PFSK-1 (cell line): ENCODE measurements around the gene RNF224.

ENCODE experiments used
- POLR2AphosphoS5 ChIP-seq: IDR thresholded peaks from 2 replicates; pipeline ENCODE4 v1.6.1; 2012; ENCODE audit warnings: low read depth, mild to moderate bottlenecking, control low read depth, low read length, moderate library complexity
- SIN3A ChIP-seq: IDR thresholded peaks from 2 replicates; pipeline ENCODE4 v1.6.1; 2012; ENCODE audit warnings: mild to moderate bottlenecking, low read length, moderate library complexity, borderline replicate concordance; ENCODE audit not compliant: insufficient read depth
- TAF1 ChIP-seq: IDR thresholded peaks from 2 replicates; pipeline ENCODE4 v1.6.1; 2012; ENCODE audit warnings: low read length, control low read depth, borderline replicate concordance; ENCODE audit not compliant: insufficient read depth

DNA sequence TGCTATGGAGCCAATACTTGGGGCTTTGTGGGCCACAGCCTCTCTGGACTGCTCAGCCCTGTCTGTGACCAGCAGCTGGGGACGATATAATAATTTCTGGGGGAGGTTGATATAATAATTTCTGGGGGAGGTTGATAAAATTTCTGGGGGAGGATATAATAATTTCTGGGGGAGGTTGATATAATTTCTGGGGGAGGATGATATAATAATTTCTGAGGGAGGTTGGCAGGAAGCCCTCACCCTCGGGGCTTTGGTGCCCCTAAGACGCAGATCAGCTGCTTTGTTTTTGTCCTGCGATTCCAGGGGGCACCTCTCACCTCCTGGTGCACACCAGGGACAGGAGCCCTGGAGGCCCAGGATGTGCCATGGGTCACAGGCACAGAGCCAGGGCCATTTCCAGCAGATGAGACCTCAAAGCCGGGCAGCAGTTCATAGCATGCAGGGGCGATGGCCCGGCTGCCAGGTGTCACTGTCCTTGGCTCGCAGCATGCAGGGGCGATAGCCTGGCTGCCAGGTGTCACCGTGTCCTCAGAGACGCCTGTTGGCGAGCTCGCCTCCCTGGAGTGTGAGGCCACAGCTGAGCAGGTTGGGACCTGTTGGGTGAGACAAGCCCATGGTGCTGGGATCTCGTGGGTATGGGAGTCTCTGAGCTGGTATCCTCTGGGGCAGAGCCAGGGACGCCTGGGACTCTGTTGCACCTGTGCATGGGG is 46.5 kb downstream of the RNF224 start:
- no peak for TF ChIP-seq TAF1
- no peak for TF ChIP-seq POLR2AphosphoS5
- no peak for TF ChIP-seq SIN3A
